ENCODE measurements around the gene STT3B. TPM values are rescaled to one million over a fixed set of nuclear protein-coding genes. Genes with fewer than 3 reads are reported as not detected.

The STT3B gene
- total and polyA plus RNA-seq, 12 donors, result 37.7 to 113 (median 92.3) TPM

DNA sequence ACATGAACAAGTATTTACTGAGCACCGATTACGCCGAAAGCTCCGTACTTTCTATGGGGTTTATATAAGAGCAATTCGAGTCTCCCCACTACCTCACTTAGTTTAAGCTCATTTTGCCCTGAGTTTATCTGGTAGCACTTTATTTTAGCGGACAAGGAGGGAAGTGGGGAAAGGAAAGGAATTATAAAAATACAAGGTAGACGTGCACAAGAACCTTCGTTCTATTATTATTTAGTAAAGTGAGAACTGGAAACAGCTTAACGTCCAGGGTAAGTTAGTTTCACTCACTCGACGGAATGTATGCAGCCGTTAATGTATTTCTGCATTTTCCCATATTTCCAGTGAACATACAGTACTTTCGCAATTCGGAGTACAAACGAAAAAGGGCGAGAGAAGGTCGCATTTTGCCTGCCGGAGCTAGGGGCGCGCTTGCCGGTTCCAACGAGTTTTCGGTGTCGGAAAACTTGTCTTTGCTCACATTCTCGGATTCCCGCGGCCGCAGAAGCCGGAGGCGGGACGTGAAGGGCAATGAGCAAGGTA, 1.2 kb upstream of the STT3B start:
- no peaks in the 10 kb centered on the region for H3K27me3 ChIP-seq
- intact Hi-C loops (cut with DNase I), result loop anchor here in 1 of 10 donors (10.0 kb wide), 1 partner anchor 433 kb away; no protein-coding TSS in a partner anchor
- H3K36me3 ChIP-seq, result no peaks in the 10 kb centered on the region
- H3K4me3 ChIP-seq, result peak overlapping the region; percentile 45 to 97 (median 88)
- ATAC-seq, result no peak
- TF ChIP-seq, protein P1, sequence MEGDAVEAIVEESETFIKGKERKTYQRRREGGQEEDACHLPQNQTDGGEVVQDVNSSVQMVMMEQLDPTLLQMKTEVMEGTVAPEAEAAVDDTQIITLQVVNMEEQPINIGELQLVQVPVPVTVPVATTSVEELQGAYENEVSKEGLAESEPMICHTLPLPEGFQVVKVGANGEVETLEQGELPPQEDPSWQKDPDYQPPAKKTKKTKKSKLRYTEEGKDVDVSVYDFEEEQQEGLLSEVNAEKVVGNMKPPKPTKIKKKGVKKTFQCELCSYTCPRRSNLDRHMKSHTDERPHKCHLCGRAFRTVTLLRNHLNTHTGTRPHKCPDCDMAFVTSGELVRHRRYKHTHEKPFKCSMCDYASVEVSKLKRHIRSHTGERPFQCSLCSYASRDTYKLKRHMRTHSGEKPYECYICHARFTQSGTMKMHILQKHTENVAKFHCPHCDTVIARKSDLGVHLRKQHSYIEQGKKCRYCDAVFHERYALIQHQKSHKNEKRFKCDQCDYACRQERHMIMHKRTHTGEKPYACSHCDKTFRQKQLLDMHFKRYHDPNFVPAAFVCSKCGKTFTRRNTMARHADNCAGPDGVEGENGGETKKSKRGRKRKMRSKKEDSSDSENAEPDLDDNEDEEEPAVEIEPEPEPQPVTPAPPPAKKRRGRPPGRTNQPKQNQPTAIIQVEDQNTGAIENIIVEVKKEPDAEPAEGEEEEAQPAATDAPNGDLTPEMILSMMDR (IDR thresholded peaks at IDR 0.05), result peak in 4 of 9 donors; percentile 6 to 46 (median 34)
- 1 to 2% methylated on average over 31 of the region's 31 CpGs for WGBS, 2 donors
- no peaks in the 10 kb centered on the region for H3K9me3 ChIP-seq
- H3K27ac ChIP-seq, result peak overlapping the region; percentile 92 to 97 (median 96)
- no peak for DNase-seq
- H3K4me1 ChIP-seq, result peaks cover 0 to 38% (median 29%) of the 10 kb centered on the region in 9 donors

DNA sequence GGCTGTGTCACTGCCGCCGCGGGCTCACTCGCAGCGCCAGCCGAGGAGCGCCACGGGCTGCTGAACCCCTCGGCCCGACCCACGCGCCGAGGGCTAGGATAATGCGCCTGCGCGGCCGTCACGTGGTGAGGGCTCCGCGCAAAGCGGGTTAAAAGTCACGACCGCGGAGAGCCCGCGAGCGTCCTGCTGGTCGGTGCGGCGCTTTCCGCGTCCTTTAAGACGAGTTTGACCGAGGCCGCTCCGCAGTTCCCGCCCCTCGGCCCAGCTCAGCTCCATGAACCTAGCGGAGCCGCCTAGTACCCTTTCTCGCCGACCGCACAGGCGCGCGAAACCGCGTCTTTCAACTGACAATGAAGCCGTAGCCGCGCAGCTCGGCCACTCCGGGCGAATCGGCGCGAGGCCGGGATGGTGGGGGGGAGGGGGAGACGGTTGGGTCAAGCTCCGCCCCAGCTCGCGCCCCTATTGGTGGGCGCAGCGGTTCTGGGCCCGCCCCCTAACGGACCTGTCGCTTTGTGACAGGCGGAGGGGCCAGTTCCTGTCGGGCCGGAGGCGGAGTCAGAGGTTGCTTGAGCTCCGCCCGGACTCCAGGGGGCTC, 636 bp upstream of the STT3B start:
- TF ChIP-seq, protein P1 (IDR thresholded peaks at IDR 0.05), result peak in 3 of 9 donors; percentile 11 to 36 (median 34)
- peaks cover 0 to 44% (median 35%) of the 10 kb centered on the region in 9 donors for H3K4me1 ChIP-seq
- H3K4me3 ChIP-seq, result peak overlapping the region; percentile 78 to 97 (median 88)
- ATAC-seq (peak; percentile 95 to 99 (median 98)), DNase-seq (peak; percentile 99)
- H3K36me3 ChIP-seq, result no peaks in the 10 kb centered on the region
- H3K27ac ChIP-seq, result peak overlapping the region; percentile 92 to 97 (median 96)
- WGBS, 2 donors, result 0% methylated on average over 73 of the region's 73 CpGs
- H3K9me3 ChIP-seq, result no peaks in the 10 kb centered on the region
- H3K27me3 ChIP-seq, result no peaks in the 10 kb centered on the region
- intact Hi-C loops (cut with DNase I), result loop anchor here in 1 of 10 donors (10.0 kb wide), 1 partner anchor 433 kb away; no protein-coding TSS in a partner anchor

GRCh38 chr3:31533169-31534064, 692 bp downstream of the STT3B start:
- Histone ChIP-seq H3K4me1 (peaks cover 0 to 55% (median 43%) of the 10 kb centered on the region in 9 donors), H3K4me3 (peak overlapping the region; percentile 78 to 97 (median 88)), H3K27ac (peak overlapping the region; percentile 92 to 97 (median 96)), H3K36me3 (no peaks in the 10 kb centered on the region), H3K27me3 (no peaks in the 10 kb centered on the region), H3K9me3 (no peaks in the 10 kb centered on the region)
- TF ChIP-seq, protein P1 (IDR thresholded peaks at IDR 0.05), result peak in 5 of 9 donors; percentile 19 to 45 (median 39)
- ATAC-seq (peak in 1 of 8 donors; percentile 2), DNase-seq (peak; percentile 54 to 66)
- WGBS, 2 donors, result 1% methylated on average over 69 to 81 of the region's 81 CpGs
- intact Hi-C loops (cut with DNase I), result loop anchor here in 1 of 10 donors (10.0 kb wide), 1 partner anchor 431 kb away; no protein-coding TSS in a partner anchor

GRCh38 chr3:31534065-31534425, 1.3 kb downstream of the STT3B start:
- ATAC-seq (no peak), DNase-seq (no peak)
- intact Hi-C loops (cut with DNase I), result loop anchor here in 1 of 10 donors (10.0 kb wide), 1 partner anchor 431 kb away; no protein-coding TSS in a partner anchor
- Histone ChIP-seq H3K27ac (peak overlapping the region in 7 of 10 donors; percentile 92 to 97 (median 95)), H3K4me1 (peaks cover 0 to 62% (median 43%) of the 10 kb centered on the region in 9 donors), H3K27me3 (no peaks in the 10 kb centered on the region), H3K4me3 (peak overlapping the region; percentile 78 to 97 (median 88)), H3K9me3 (no peaks in the 10 kb centered on the region), H3K36me3 (no peaks in the 10 kb centered on the region)
- WGBS, 2 donors, result 6 to 7% methylated on average over 5 of the region's 5 CpGs
- TF ChIP-seq, protein P1 (IDR thresholded peaks at IDR 0.05), result no peak
